GM12878 (cell line): ENCODE measurements around the gene CTXND1. TPM values are rescaled to one million over a fixed set of nuclear protein-coding genes. Genes with fewer than 3 reads are reported as not detected.

ENCODE experiments used
- ATAC-seq: fragments of 200-7000 bp; cut with Tn5 transposase; 3 replicates; pipeline ENCODE4 v1.9.1; 2020; ENCODE audit warnings: mild to moderate bottlenecking, moderate library complexity
- BruUV-seq: library from RNA; stranded (reverse); fragments of 400-500 nt; replicated peaks from 2 replicates; lab custom pipeline; 2021; lab: Mats Ljungman, UMichigan
- CTCF ChIA-PET: fragments of 300-600 bp; sonication (Branson Sonifier 250); formaldehyde crosslinking; extraction: SDS; loops from one replicate; lab custom pipeline; 2021; ENCODE audit warnings: inconsistent platforms; lab: Yijun Ruan, JAX
- POLR2A ChIA-PET: fragments of 350-600 bp; formaldehyde crosslinking; extraction: SDS; loops from one replicate; lab custom pipeline; 2021; ENCODE audit warnings: inconsistent platforms; lab: Charles Lee
- RAD21 ChIA-PET: fragments of 300-600 bp; sonication (Branson Sonifier 250); formaldehyde crosslinking; loops from one replicate; lab custom pipeline; 2023; ENCODE audit warnings: antibody characterized with exemption; ENCODE audit not compliant: unreplicated experiment; lab: Charles Lee
- SMC1A ChIA-PET: fragments of 300-600 bp; sonication (Branson Sonifier 250); formaldehyde crosslinking; loops from one replicate; lab custom pipeline; 2023; ENCODE audit not compliant: unreplicated experiment, uncharacterized antibody; lab: Charles Lee
- DNase-seq: peaks from one replicate; pipeline ENCODE4 v3.0.0-alpha.2; 2011; ENCODE audit warnings: low read depth, low spot score
- FAIRE-seq: peaks from 3 replicates; lab custom pipeline; 2011; peaks lifted over from hg19 to GRCh38; lab: Jason Lieb, UNC
- H2AFZ ChIP-seq: 2 replicates; pipeline ENCODE4 v1.6.0; 2011; ENCODE audit warnings: low read depth, low read length, control low read depth; ENCODE audit not compliant: control insufficient read depth
- H3K27ac ChIP-seq: 2 replicates; pipeline ENCODE4 v1.5.1; 2011; ENCODE audit warnings: control low read depth; ENCODE audit not compliant: control insufficient read depth, insufficient read depth
- H3K27me3 ChIP-seq, 2 experiments: replicated peaks in 1 of 2; 2 replicates each; pipeline versions ENCODE4 v1.6.0 to v1.6.1; 2011; ENCODE audit warnings: low read length in 1 of 2; ENCODE audit not compliant: control insufficient read depth in 2 of 2, insufficient read depth in 2 of 2
- H3K36me3 ChIP-seq, 2 experiments: 2 replicates each; pipeline ENCODE4 v1.5.1; 2011; ENCODE audit warnings: low read length in 1 of 2; ENCODE audit not compliant: control insufficient read depth in 2 of 2, insufficient read depth in 2 of 2
- H3K4me1 ChIP-seq: 2 replicates; pipeline ENCODE4 v1.6.1; 2011; ENCODE audit warnings: mild to moderate bottlenecking, low read length, moderate library complexity, mixed read lengths; ENCODE audit not compliant: control insufficient read depth, insufficient read depth
- H3K4me2 ChIP-seq: 2 replicates; pipeline ENCODE4 v1.6.0; 2011; ENCODE audit warnings: control low read depth; ENCODE audit not compliant: control insufficient read depth, insufficient read depth
- H3K4me3 ChIP-seq: fragments of 200-600 bp; sonication (generic); 2 replicates; pipeline ENCODE4 v1.5.1; 2016
- H3K79me2 ChIP-seq: 2 replicates; pipeline ENCODE4 v1.6.0; 2011; ENCODE audit warnings: low read length; ENCODE audit not compliant: control insufficient read depth, insufficient read depth
- H3K9ac ChIP-seq: 2 replicates; pipeline ENCODE4 v1.8.0; 2011; ENCODE audit warnings: low read length, control low read depth, mixed read lengths; ENCODE audit not compliant: control insufficient read depth, insufficient read depth
- H3K9me3 ChIP-seq: replicated peaks from 3 replicates; pipeline ENCODE4 v1.5.1; 2011; ENCODE audit warnings: mild to moderate bottlenecking, low read length; ENCODE audit not compliant: control insufficient read depth, insufficient read depth
- H4K20me1 ChIP-seq: 2 replicates; pipeline ENCODE4 v1.6.0; 2011; ENCODE audit not compliant: control insufficient read depth, insufficient read depth
- JUND ChIP-seq: IDR thresholded peaks from 2 replicates; pipeline ENCODE4 v1.6.1; 2012; ENCODE audit warnings: low read depth, mild to moderate bottlenecking, low read length, improper control_type of control experiment, moderate library complexity
- NFIC ChIP-seq: IDR thresholded peaks from 2 replicates; pipeline ENCODE4 v1.6.1; 2012; ENCODE audit warnings: low read depth, mild to moderate bottlenecking, inconsistent platforms, low read length, moderate library complexity
- NR2C1 ChIP-seq: fragments of 450-650 bp; IDR thresholded peaks from 2 replicates; pipeline ENCODE4 v1.6.1; 2017; ENCODE audit warnings: antibody characterized with exemption, mild to moderate bottlenecking, moderate library complexity
- NR2F1 ChIP-seq: fragments of 450-650 bp; conservative IDR thresholded peaks from 2 replicates; pipeline ENCODE4 v1.6.1; 2017; ENCODE audit warnings: mild to moderate bottlenecking
- RB1 ChIP-seq: fragments of 450-650 bp; formaldehyde crosslinking; IDR thresholded peaks from 2 replicates; pipeline ENCODE4 v1.6.1; 2017; ENCODE audit warnings: mild to moderate bottlenecking, borderline replicate concordance
- SIX5 ChIP-seq: IDR thresholded peaks from 2 replicates; pipeline ENCODE4 v1.6.1; 2011; ENCODE audit warnings: mild to moderate bottlenecking, low read depth, low read length, moderate library complexity; ENCODE audit not compliant: severe bottlenecking
- ZBTB33 ChIP-seq: fragments of 450-650 bp; IDR thresholded peaks from 2 replicates; pipeline ENCODE4 v1.6.1; 2017; ENCODE audit warnings: mild to moderate bottlenecking
- ZNF24 ChIP-seq: fragments of 450-650 bp; IDR thresholded peaks from 2 replicates; pipeline ENCODE4 v1.6.1; 2017; ENCODE audit warnings: antibody characterized with exemption, mild to moderate bottlenecking
- WGBS: methylation state at CpG from one replicate; pipeline ENCODE4 v1.1.6; 2016; ENCODE audit warnings: low lambda C conversion rate; ENCODE audit not compliant: insufficient replicate concordance, insufficient coverage; ENCODE audit errors: missing lambda C conversion rate; 5-methylcytosine and 5-hydroxymethylcytosine counted together
- in situ Hi-C: fragments of 300-500 bp; cut with MboI; formaldehyde crosslinking; loops from 9 replicates; pipeline ENCODE4 v1.14.3; 2018; ENCODE audit warnings: mixed read lengths
- intact Hi-C: fragments of 100-400 bp; cut with micrococcal nuclease; formaldehyde crosslinking; loops from one replicate; pipeline ENCODE4 v1.14.2; 2022; ENCODE audit not compliant: unreplicated experiment
- polyA plus RNA-seq, 11 experiments: library from polyadenylated mRNA; depleted of rRNA in 4 of 11; unstranded in 6 of 11; stranded (reverse) in 5 of 11; fragments of >200 nt; fragmentation: Nextera tagmentation in 4 of 11; fragmentation: Illumina TruSeq in 1 of 11; extraction: Ambion mirVana in 4 of 11; extraction: Trizol in 1 of 11; gene quantifications; 1 replicate in 1 of 11; 2 replicates in 10 of 11; pipeline versions ENCODE4 v1.2.1 to v1.2.3, GENCODE V29; 2011 to 2016; ENCODE audit warnings: inconsistent platforms in 2 of 11, missing spikeins in 2 of 11, low read depth in 1 of 11
- total RNA-seq, 4 experiments: library from RNA; depleted of rRNA in 3 of 4; stranded (reverse); fragments of >200 nt in 3 of 4; fragmentation: Illumina TruSeq in 1 of 4; extraction: Trizol in 1 of 4; gene quantifications; 2 replicates each; pipeline versions ENCODE4 v1.2.1 to v1.2.3, GENCODE V29; 2013 to 2021
- TF ChIP-seq, protein P1 (sequence below): fragments of 450-650 bp; formaldehyde crosslinking; IDR thresholded peaks from 2 replicates; pipeline ENCODE4 v1.5.0; 2022; ENCODE audit warnings: mild to moderate bottlenecking, missing genetic modification characterization
- TF ChIP-seq, protein P2 (sequence below): fragments of 450-650 bp; IDR thresholded peaks from 2 replicates; pipeline ENCODE4 v1.6.1; 2017; ENCODE audit warnings: antibody characterized with exemption, mild to moderate bottlenecking, moderate library complexity

Gene CTXND1
- total and polyA plus RNA-seq, 10 of the 15 experiments (the other 5 are each of a cell fraction or from before 2014, with no cell fraction given): under 0.01 to 0.03 (median 0.02) TPM; not detected in 7

DNA sequence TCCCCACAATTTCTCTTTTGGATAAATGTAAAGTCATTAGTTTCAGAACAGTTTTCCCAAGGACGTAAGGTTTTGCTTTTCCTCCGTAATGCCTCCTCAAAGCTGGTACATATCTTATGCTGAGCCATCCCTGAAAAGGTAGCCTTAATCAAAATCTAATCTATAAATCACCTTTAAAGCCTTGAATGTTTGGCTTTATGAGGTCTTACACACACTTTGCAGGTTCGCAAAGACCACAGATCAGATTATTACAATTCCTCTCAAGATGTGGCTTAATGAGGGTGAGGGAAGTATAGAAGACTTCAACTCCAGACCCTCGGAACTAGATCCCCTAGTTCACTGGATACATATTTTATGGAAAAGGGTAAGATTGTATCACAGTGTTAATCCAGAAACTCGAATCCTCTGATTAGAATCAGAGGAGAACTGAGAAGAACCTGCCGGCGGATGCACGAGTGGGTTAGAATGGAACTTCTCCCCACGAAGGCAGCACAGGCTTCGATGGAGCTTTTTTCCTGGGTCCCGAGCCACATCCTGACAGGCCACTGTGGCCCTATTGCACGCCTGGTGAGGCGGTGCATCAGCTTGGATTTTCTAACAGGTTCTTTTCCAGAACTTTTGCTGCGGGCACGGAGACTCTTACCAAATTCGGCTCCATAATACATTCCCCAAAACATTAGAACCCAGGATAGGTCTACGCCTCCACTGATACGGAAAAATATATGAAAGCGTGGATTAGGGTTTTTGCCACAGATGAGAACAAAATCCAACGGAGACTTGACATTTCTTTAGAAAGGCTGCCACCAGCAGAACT lies 1.2 kb downstream of the CTXND1 start:
- no peaks in the 10 kb centered on the region for H3K79me2 ChIP-seq
- no peaks in the 10 kb centered on the region for H4K20me1 ChIP-seq
- in situ Hi-C loops (no loop called here), intact Hi-C loops (no loop called here)
- ChIA-PET RAD21 (no interaction called here), SMC1A (no interaction called here), CTCF (no interaction called here), POLR2A (no interaction called here)
- no peaks in the 10 kb centered on the region for H3K9me3 ChIP-seq
- no TSS peak for BruUV-seq
- 46% methylated on average over 20 of the region's 20 CpGs for WGBS
- no peaks in the 10 kb centered on the region for H3K4me1 ChIP-seq
- H3K9ac ChIP-seq: no peak overlapping the region
- DNase-seq (no peak), ATAC-seq (no peak), FAIRE-seq (no peak)
- H3K4me3 ChIP-seq: no peak overlapping the region
- no peak overlapping the region for H3K27ac ChIP-seq
- H2AFZ ChIP-seq: no peak overlapping the region
- TF ChIP-seq, protein P1, sequence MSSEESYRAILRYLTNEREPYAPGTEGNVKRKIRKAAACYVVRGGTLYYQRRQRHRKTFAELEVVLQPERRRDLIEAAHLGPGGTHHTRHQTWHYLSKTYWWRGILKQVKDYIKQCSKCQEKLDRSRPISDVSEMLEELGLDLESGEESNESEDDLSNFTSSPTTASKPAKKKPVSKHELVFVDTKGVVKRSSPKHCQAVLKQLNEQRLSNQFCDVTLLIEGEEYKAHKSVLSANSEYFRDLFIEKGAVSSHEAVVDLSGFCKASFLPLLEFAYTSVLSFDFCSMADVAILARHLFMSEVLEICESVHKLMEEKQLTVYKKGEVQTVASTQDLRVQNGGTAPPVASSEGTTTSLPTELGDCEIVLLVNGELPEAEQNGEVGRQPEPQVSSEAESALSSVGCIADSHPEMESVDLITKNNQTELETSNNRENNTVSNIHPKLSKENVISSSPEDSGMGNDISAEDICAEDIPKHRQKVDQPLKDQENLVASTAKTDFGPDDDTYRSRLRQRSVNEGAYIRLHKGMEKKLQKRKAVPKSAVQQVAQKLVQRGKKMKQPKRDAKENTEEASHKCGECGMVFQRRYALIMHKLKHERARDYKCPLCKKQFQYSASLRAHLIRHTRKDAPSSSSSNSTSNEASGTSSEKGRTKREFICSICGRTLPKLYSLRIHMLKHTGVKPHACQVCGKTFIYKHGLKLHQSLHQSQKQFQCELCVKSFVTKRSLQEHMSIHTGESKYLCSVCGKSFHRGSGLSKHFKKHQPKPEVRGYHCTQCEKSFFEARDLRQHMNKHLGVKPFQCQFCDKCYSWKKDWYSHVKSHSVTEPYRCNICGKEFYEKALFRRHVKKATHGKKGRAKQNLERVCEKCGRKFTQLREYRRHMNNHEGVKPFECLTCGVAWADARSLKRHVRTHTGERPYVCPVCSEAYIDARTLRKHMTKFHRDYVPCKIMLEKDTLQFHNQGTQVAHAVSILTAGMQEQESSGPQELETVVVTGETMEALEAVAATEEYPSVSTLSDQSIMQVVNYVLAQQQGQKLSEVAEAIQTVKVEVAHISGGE (CRISPR knock-in tag): no peak
- TF ChIP-seq ZBTB33 (no peak), JUND (no peak), ZNF24 (no peak), NR2F1 (no peak), RB1 (no peak), SIX5 (no peak), NFIC (no peak), NR2C1 (no peak)
- TF ChIP-seq, protein P2, sequence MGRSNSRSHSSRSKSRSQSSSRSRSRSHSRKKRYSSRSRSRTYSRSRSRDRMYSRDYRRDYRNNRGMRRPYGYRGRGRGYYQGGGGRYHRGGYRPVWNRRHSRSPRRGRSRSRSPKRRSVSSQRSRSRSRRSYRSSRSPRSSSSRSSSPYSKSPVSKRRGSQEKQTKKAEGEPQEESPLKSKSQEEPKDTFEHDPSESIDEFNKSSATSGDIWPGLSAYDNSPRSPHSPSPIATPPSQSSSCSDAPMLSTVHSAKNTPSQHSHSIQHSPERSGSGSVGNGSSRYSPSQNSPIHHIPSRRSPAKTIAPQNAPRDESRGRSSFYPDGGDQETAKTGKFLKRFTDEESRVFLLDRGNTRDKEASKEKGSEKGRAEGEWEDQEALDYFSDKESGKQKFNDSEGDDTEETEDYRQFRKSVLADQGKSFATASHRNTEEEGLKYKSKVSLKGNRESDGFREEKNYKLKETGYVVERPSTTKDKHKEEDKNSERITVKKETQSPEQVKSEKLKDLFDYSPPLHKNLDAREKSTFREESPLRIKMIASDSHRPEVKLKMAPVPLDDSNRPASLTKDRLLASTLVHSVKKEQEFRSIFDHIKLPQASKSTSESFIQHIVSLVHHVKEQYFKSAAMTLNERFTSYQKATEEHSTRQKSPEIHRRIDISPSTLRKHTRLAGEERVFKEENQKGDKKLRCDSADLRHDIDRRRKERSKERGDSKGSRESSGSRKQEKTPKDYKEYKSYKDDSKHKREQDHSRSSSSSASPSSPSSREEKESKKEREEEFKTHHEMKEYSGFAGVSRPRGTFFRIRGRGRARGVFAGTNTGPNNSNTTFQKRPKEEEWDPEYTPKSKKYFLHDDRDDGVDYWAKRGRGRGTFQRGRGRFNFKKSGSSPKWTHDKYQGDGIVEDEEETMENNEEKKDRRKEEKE: no peak
- no peak overlapping the region for H3K4me2 ChIP-seq
- H3K36me3 ChIP-seq: no peaks in the 10 kb centered on the region
- peaks cover 6 to 12% of the 10 kb centered on the region in 2 experiments for H3K27me3 ChIP-seq
